Activated gamma-delta T cell treated with Interleukin-2 at 50 U/mL for 16 hours (primary cell): ENCODE data around the gene DIS3L2.
"Not testable (repeated sequence)": the region's sequence is repeated elsewhere in the genome, so short reads cannot be mapped to it uniquely, and the experiment has no call there.

Source experiments
- DNase-seq: peaks from one replicate; pipeline ENCODE4 v3.0.0-alpha.2; 2020

DIS3L2 gene

GRCh38 chr2:232061265-232061664 lies 99.8 kb downstream of the DIS3L2 start:
- DNase-seq = no peak

- DNase-seq = no peak
Observed at GRCh38 chr2:232073026-232073425, 111.5 kb downstream of the DIS3L2 start.

GRCh38 chr2:232073699-232074098 lies 112.2 kb downstream of the DIS3L2 start:
- no peak for DNase-seq

GRCh38 chr2:232075080-232075479 lies 113.6 kb downstream of the DIS3L2 start:
- no peak for DNase-seq

GRCh38 chr2:232075859-232076258 lies 114.3 kb downstream of the DIS3L2 start:
- no peak for DNase-seq

- DNase-seq = no peak
Observed at GRCh38 chr2:232076272-232076671, 114.8 kb downstream of the DIS3L2 start.

- DNase-seq = no peak
Observed at GRCh38 chr2:232076736-232077135, 115.2 kb downstream of the DIS3L2 start.

GRCh38 chr2:232085164-232085563 lies 123.7 kb downstream of the DIS3L2 start:
- no peak for DNase-seq

- DNase-seq = no peak
Observed at GRCh38 chr2:232085826-232086425, 124.4 kb downstream of the DIS3L2 start.

GRCh38 chr2:232088771-232089170 lies 127.3 kb downstream of the DIS3L2 start:
- no peak for DNase-seq

GRCh38 chr2:232094201-232094600 lies 132.7 kb downstream of the DIS3L2 start:
- DNase-seq = no peak

- DNase-seq = no peak
Observed at GRCh38 chr2:232094883-232095282, 133.4 kb downstream of the DIS3L2 start.

- no peak for DNase-seq
Observed at GRCh38 chr2:232097260-232097659, 135.7 kb downstream of the DIS3L2 start.

GRCh38 chr2:232097758-232098157 lies 136.2 kb downstream of the DIS3L2 start:
- DNase-seq = no peak

GRCh38 chr2:232102380-232102779 lies 140.9 kb downstream of the DIS3L2 start:
- DNase-seq = no peak

- DNase-seq = no peak
Observed at GRCh38 chr2:232103140-232103737, 141.7 kb downstream of the DIS3L2 start.

GRCh38 chr2:232104076-232104646 lies 142.6 kb downstream of the DIS3L2 start:
- DNase-seq = no peak

- no peak for DNase-seq
Observed at GRCh38 chr2:232111551-232111950, 150.0 kb downstream of the DIS3L2 start.

- DNase-seq = no peak
Observed at GRCh38 chr2:232113821-232114220, 152.3 kb downstream of the DIS3L2 start.

GRCh38 chr2:232115728-232116361 lies 154.3 kb downstream of the DIS3L2 start:
- not testable (repeated sequence) for DNase-seq

- DNase-seq = no peak
Observed at GRCh38 chr2:232116852-232117251, 155.3 kb downstream of the DIS3L2 start.

GRCh38 chr2:232117413-232117812 lies 155.9 kb downstream of the DIS3L2 start:
- no peak for DNase-seq

- no peak for DNase-seq
Observed at GRCh38 chr2:232120911-232121310, 159.4 kb downstream of the DIS3L2 start.

GRCh38 chr2:232124309-232124708 lies 162.8 kb downstream of the DIS3L2 start:
- DNase-seq = no peak
